OCI-LY7 (cell line): Measurements from ENCODE around the gene COL16A1. TPM values are rescaled to one million over a fixed set of nuclear protein-coding genes. Genes with fewer than 3 reads are reported as not detected.

Experiments used
- BruUV-seq: library from RNA; stranded (reverse); fragments of 400-500 nt; replicated peaks from 2 replicates; lab custom pipeline; 2021; lab: Mats Ljungman, UMichigan
- CTCF ChIA-PET: fragments of 300-600 bp; sonication (Branson Sonifier 250); formaldehyde crosslinking; loops from one replicate; lab custom pipeline; 2022; ENCODE audit warnings: antibody characterized with exemption; ENCODE audit not compliant: unreplicated experiment; lab: Charles Lee
- POLR2A ChIA-PET: fragments of 300-600 bp; sonication (Branson Sonifier 250); formaldehyde crosslinking; loops from one replicate; lab custom pipeline; 2022; ENCODE audit warnings: antibody characterized with exemption; lab: Charles Lee
- DNase-seq: peaks from one replicate; pipeline ENCODE4 v3.0.0-alpha.2; 2015; ENCODE audit warnings: low spot score
- H2AFZ ChIP-seq: fragments of 200-600 bp; sonication (generic), shearing (Covaris generic); 2 replicates; pipeline ENCODE4 v1.6.1; 2014; ENCODE audit warnings: mild to moderate bottlenecking, antibody characterized with exemption, low read length, moderate library complexity
- H3K27ac ChIP-seq: fragments of 200-600 bp; sonication (generic); 2 replicates; pipeline ENCODE4 v1.5.1; 2014; ENCODE audit warnings: mixed run types, low read depth, mild to moderate bottlenecking, moderate library complexity, low read length, inconsistent platforms; ENCODE audit not compliant: poor library complexity, severe bottlenecking
- H3K36me3 ChIP-seq: fragments of 200-600 bp; sonication (generic); 2 replicates; pipeline ENCODE4 v1.6.1; 2014; ENCODE audit warnings: mild to moderate bottlenecking, antibody characterized with exemption, low read length, moderate library complexity, mixed read lengths; ENCODE audit not compliant: insufficient read depth
- H3K4me1 ChIP-seq: fragments of 200-600 bp; sonication (generic); 2 replicates; pipeline ENCODE4 v1.5.1; 2014; ENCODE audit warnings: mild to moderate bottlenecking, low read length; ENCODE audit not compliant: insufficient read depth, poor library complexity, severe bottlenecking
- H3K4me2 ChIP-seq: fragments of 200-600 bp; sonication (generic); 2 replicates; pipeline ENCODE4 v1.6.1; 2014; ENCODE audit warnings: mild to moderate bottlenecking, low read length
- H3K4me3 ChIP-seq: fragments of 200-600 bp; sonication (generic); 2 replicates; pipeline ENCODE4 v1.5.1; 2014; ENCODE audit warnings: mild to moderate bottlenecking, low read depth, low read length; ENCODE audit not compliant: poor library complexity, severe bottlenecking
- H3K79me2 ChIP-seq: fragments of 200-600 bp; sonication (generic); 2 replicates; pipeline ENCODE4 v1.6.1; 2016; ENCODE audit warnings: low read depth, mild to moderate bottlenecking, low read length, moderate library complexity, mixed read lengths; ENCODE audit not compliant: insufficient read depth
- H3K9me2 ChIP-seq: fragments of 200-600 bp; sonication (generic); 2 replicates; pipeline ENCODE4 v1.6.1; 2016; ENCODE audit warnings: mild to moderate bottlenecking, low read length, mixed read lengths; ENCODE audit not compliant: insufficient read depth
- H3K9me3 ChIP-seq: fragments of 200-600 bp; sonication (generic); 2 replicates; pipeline ENCODE4 v1.6.1; 2014; ENCODE audit warnings: mild to moderate bottlenecking, mixed run types, low read length, mixed read lengths
- H4K20me1 ChIP-seq: fragments of 200-600 bp; sonication (generic); 2 replicates; pipeline ENCODE4 v1.6.1; 2014; ENCODE audit warnings: mild to moderate bottlenecking, antibody characterized with exemption, low read length, moderate library complexity, mixed read lengths; ENCODE audit not compliant: insufficient read depth
- CTCF ChIP-seq: fragments of 200-600 bp; sonication (generic); conservative IDR thresholded peaks from 2 replicates; pipeline ENCODE4 v1.5.1; 2014; ENCODE audit warnings: mild to moderate bottlenecking, antibody characterized with exemption, low read length, moderate library complexity, mixed read lengths
- EZH2phosphoT487 ChIP-seq: fragments of 200-600 bp; sonication (generic); IDR thresholded peaks from 2 replicates; pipeline ENCODE4 v1.6.1; 2018; ENCODE audit warnings: low read depth, borderline replicate concordance, mild to moderate bottlenecking, mixed run types, antibody characterized with exemption, low read length, moderate library complexity, mixed read lengths
- intact Hi-C: fragments of 100-400 bp; cut with micrococcal nuclease; formaldehyde crosslinking; loops from one replicate; pipeline ENCODE4 v1.10.0; 2022; ENCODE audit not compliant: unreplicated experiment
- total RNA-seq, 2 experiments: library from RNA; depleted of rRNA in 1 of 2; stranded (reverse); fragments of >200 nt in 1 of 2; shearing (Covaris generic) in 1 of 2; gene quantifications; 2 replicates each; pipeline ENCODE4 v1.2.3, GENCODE V29; 2014 to 2022

The COL16A1 gene
- total RNA-seq, 2 experiments from 2014 or later = not detected

GRCh38 chr1:31654474-31654776 lies 49.4 kb downstream of the COL16A1 start:
- intact Hi-C loops = no loop called here
- CTCF ChIA-PET = interaction anchor here (0.5 kb wide), 1 partner anchor 38 kb away, joined by 3 read pairs; no protein-coding TSS in a partner anchor
- no TSS peak for BruUV-seq

GRCh38 chr1:31653717-31654473 lies 49.9 kb downstream of the COL16A1 start:
- no peak overlapping the region for H3K27ac ChIP-seq
- no peaks in the 10 kb centered on the region for H4K20me1 ChIP-seq
- H3K4me2 ChIP-seq = no peak overlapping the region
- no peak for TF ChIP-seq EZH2phosphoT487
- TF ChIP-seq CTCF = no peak
- H2AFZ ChIP-seq = no peak overlapping the region
- intact Hi-C loops = no loop called here
- H3K79me2 ChIP-seq = no peaks in the 10 kb centered on the region
- H3K4me3 ChIP-seq = no peak overlapping the region
- no peaks in the 10 kb centered on the region for H3K9me3 ChIP-seq
- ChIA-PET CTCF (no interaction called here), POLR2A (no interaction called here)
- H3K4me1 ChIP-seq = no peaks in the 10 kb centered on the region
- no peak for DNase-seq
- H3K9me2 ChIP-seq = no peaks in the 10 kb centered on the region
- no peaks in the 10 kb centered on the region for H3K36me3 ChIP-seq
- BruUV-seq = no TSS peak

More at GRCh38 chr1:31654474-31654776, 49.4 kb downstream of the COL16A1 start:
- Histone ChIP-seq H3K36me3 (no peaks in the 10 kb centered on the region), H3K9me2 (no peaks in the 10 kb centered on the region), H3K4me2 (no peak overlapping the region), H3K4me3 (no peak overlapping the region), H3K27ac (no peak overlapping the region), H3K79me2 (no peaks in the 10 kb centered on the region), H3K4me1 (no peaks in the 10 kb centered on the region), H4K20me1 (no peaks in the 10 kb centered on the region), H2AFZ (no peak overlapping the region), H3K9me3 (no peaks in the 10 kb centered on the region)
- TF ChIP-seq CTCF (no peak), EZH2phosphoT487 (no peak)
- POLR2A ChIA-PET = no interaction called here
- no peak for DNase-seq

- Histone ChIP-seq H3K4me1 (no peaks in the 10 kb centered on the region), H2AFZ (no peak overlapping the region), H4K20me1 (no peaks in the 10 kb centered on the region), H3K4me3 (no peak overlapping the region), H3K79me2 (no peaks in the 10 kb centered on the region), H3K9me3 (no peaks in the 10 kb centered on the region), H3K36me3 (no peaks in the 10 kb centered on the region), H3K9me2 (no peaks in the 10 kb centered on the region), H3K4me2 (no peak overlapping the region), H3K27ac (no peak overlapping the region)
- intact Hi-C loops = no loop called here
- no peak for TF ChIP-seq EZH2phosphoT487
- TF ChIP-seq CTCF = no peak
- ChIA-PET POLR2A (interaction anchor here (1.2 kb wide), 1 partner anchor 17 kb away, joined by 3 read pairs; no protein-coding TSS in a partner anchor), CTCF (no interaction called here)
- no peak for DNase-seq
- BruUV-seq = no TSS peak
Measured at GRCh38 chr1:31652891-31653499, 50.8 kb downstream of the COL16A1 start.
